Stimulated activated naive CD4-positive, alpha-beta T cell treated with Interleukin-2 at 50 U/mL for 16 hours (primary cell): ENCODE results near the gene RAB25.
"Not testable (repeated sequence)": the region's sequence is repeated elsewhere in the genome, so short reads cannot be mapped to it uniquely, and the experiment has no call there.

Source experiments
- DNase-seq: peaks from one replicate; lab custom pipeline; 2025; lab: John Stamatoyannopoulos, UW

The RAB25 gene

GRCh38 chr1:156102633-156103511, 41.9 kb downstream of the RAB25 start:
- DNase-seq = no peak

GRCh38 chr1:156103521-156103947, 42.6 kb downstream of the RAB25 start:
- peak; percentile 45 for DNase-seq

GRCh38 chr1:156104065-156104810, 43.3 kb downstream of the RAB25 start:
- peak; percentile 62 for DNase-seq

- DNase-seq = no peak
Measured at GRCh38 chr1:156104861-156105832, 44.2 kb downstream of the RAB25 start.

- DNase-seq = no peak
Measured at GRCh38 chr1:156106624-156107488, 45.9 kb downstream of the RAB25 start.

GRCh38 chr1:156108057-156108456, 47.1 kb downstream of the RAB25 start:
- no peak for DNase-seq

GRCh38 chr1:156108664-156109241, 47.8 kb downstream of the RAB25 start:
- no peak for DNase-seq

- DNase-seq = no peak
Measured at GRCh38 chr1:156110252-156110651, 49.3 kb downstream of the RAB25 start.

GRCh38 chr1:156111355-156111962, 50.5 kb downstream of the RAB25 start:
- DNase-seq = no peak

- DNase-seq = no peak
Measured at GRCh38 chr1:156112276-156113137, 51.5 kb downstream of the RAB25 start.

GRCh38 chr1:156113282-156113950, 52.5 kb downstream of the RAB25 start:
- no peak for DNase-seq

GRCh38 chr1:156114101-156114918, 53.4 kb downstream of the RAB25 start, which contains the start of gene LMNA:
Gene LMNA, plus strand, starts transcription at chr1:156114711. Its CDS starts 208 bp downstream, at chr1:156114919.
- peak; percentile 88 for DNase-seq

- DNase-seq = peak; percentile 24
Measured at GRCh38 chr1:156114919-156115513, 54.1 kb downstream of the RAB25 start.

GRCh38 chr1:156115514-156116374, 54.8 kb downstream of the RAB25 start:
- DNase-seq = no peak

GRCh38 chr1:156116731-156117130, 55.8 kb downstream of the RAB25 start:
- DNase-seq = not testable (repeated sequence)
